Liver (tissue), 9 donors: ENCODE measurements around the gene FSCN2. TPM values are rescaled to one million over a fixed set of nuclear protein-coding genes. Genes with fewer than 3 reads are reported as not detected.

Experiments
- DNase-seq: peaks from one replicate; pipeline ENCODE4 v3.0.0-alpha.2; 2017; ENCODE audit warnings: low spot score
- H3K27ac ChIP-seq, 2 donors: one replicate each; pipeline ENCODE4 v1.7.0; 2013; ENCODE audit warnings: inconsistent platforms in 2 of 2, low read length in 2 of 2, control low read depth in 1 of 2, low read depth in 1 of 2, mild to moderate bottlenecking in 1 of 2
- H3K27me3 ChIP-seq, 4 donors: one replicate each; pipeline versions ENCODE4 v1.6.1 to v1.7.0; 2013; ENCODE audit warnings: low read length in 3 of 4, inconsistent platforms in 1 of 4, mild to moderate bottlenecking in 1 of 4, moderate library complexity in 1 of 4; ENCODE audit not compliant: control insufficient read depth in 4 of 4, insufficient read depth in 4 of 4
- H3K36me3 ChIP-seq, 4 donors: one replicate each; pipeline versions ENCODE4 v1.6.1 to v1.7.0; 2013; ENCODE audit warnings: low read length in 3 of 4, mild to moderate bottlenecking in 3 of 4, low read depth in 1 of 4, moderate library complexity in 1 of 4; ENCODE audit not compliant: control insufficient read depth in 4 of 4, insufficient read depth in 3 of 4
- H3K4me1 ChIP-seq, 4 donors: one replicate each; pipeline versions ENCODE4 v1.6.1 to v1.7.0; 2013; ENCODE audit warnings: low read length in 3 of 4, mild to moderate bottlenecking in 3 of 4, moderate library complexity in 1 of 4; ENCODE audit not compliant: control insufficient read depth in 4 of 4, insufficient read depth in 4 of 4
- H3K4me3 ChIP-seq, 3 donors: one replicate each; pipeline versions ENCODE4 v1.6.1 to v1.7.0; 2013; ENCODE audit warnings: low read length in 3 of 3, control low read depth in 1 of 3, low read depth in 1 of 3, mild to moderate bottlenecking in 1 of 3
- H3K9ac ChIP-seq, 2 donors: one replicate each; pipeline ENCODE4 v1.7.0; 2013; ENCODE audit warnings: low read length in 2 of 2, mild to moderate bottlenecking in 2 of 2, moderate library complexity in 2 of 2, control low read depth in 1 of 2, low read depth in 1 of 2
- H3K9me3 ChIP-seq, 4 donors: one replicate each; pipeline versions ENCODE4 v1.6.1 to v1.7.0; 2013; ENCODE audit warnings: low read length in 3 of 4; ENCODE audit not compliant: control insufficient read depth in 4 of 4
- EGR1 ChIP-seq, 2 donors: IDR thresholded peaks; 2 replicates each; pipeline ENCODE4 v1.6.1; 2016 to 2018; ENCODE audit warnings: antibody characterized with exemption in 2 of 2, low read depth in 2 of 2
- FOXA1 ChIP-seq: IDR thresholded peaks from 2 replicates; pipeline ENCODE4 v1.6.1; 2016; ENCODE audit warnings: antibody characterized with exemption
- FOXA2 ChIP-seq: IDR thresholded peaks from 2 replicates; pipeline ENCODE4 v1.6.1; 2016; ENCODE audit warnings: antibody characterized with exemption
- GABPA ChIP-seq, 2 donors: IDR thresholded peaks in 1 of 2; conservative IDR thresholded peaks in 1 of 2; 2 replicates each; pipeline ENCODE4 v1.6.1; 2016; ENCODE audit warnings: antibody characterized with exemption in 2 of 2, mild to moderate bottlenecking in 1 of 2, moderate library complexity in 1 of 2
- HNF4A ChIP-seq, 2 donors: conservative IDR thresholded peaks; 2 replicates each; pipeline ENCODE4 v1.6.1; 2016; ENCODE audit warnings: antibody characterized with exemption in 2 of 2, mild to moderate bottlenecking in 2 of 2
- HNF4G ChIP-seq: IDR thresholded peaks from 2 replicates; pipeline ENCODE4 v1.6.1; 2016; ENCODE audit warnings: antibody characterized with exemption
- JUND ChIP-seq, 2 donors: IDR thresholded peaks; 2 replicates each; pipeline ENCODE4 v1.6.1; 2016; ENCODE audit warnings: antibody characterized with exemption in 2 of 2
- NR2F2 ChIP-seq: IDR thresholded peaks from 2 replicates; pipeline ENCODE4 v1.6.1; 2016; ENCODE audit warnings: antibody characterized with exemption
- RAD21 ChIP-seq, 2 donors: IDR thresholded peaks; 2 replicates each; pipeline ENCODE4 v1.6.1; 2016; ENCODE audit warnings: antibody characterized with exemption in 2 of 2, mild to moderate bottlenecking in 2 of 2
- RXRA ChIP-seq, 2 donors: IDR thresholded peaks; 2 replicates each; pipeline ENCODE4 v1.6.1; 2017 to 2018; ENCODE audit warnings: antibody characterized with exemption in 2 of 2, mild to moderate bottlenecking in 1 of 2
- SP1 ChIP-seq: IDR thresholded peaks from 2 replicates; pipeline ENCODE4 v1.6.1; 2018; ENCODE audit warnings: antibody characterized with exemption, mild to moderate bottlenecking
- TAF1 ChIP-seq: conservative IDR thresholded peaks from 2 replicates; pipeline ENCODE4 v1.6.1; 2016; ENCODE audit warnings: antibody characterized with exemption, mild to moderate bottlenecking
- YY1 ChIP-seq: IDR thresholded peaks from 2 replicates; pipeline ENCODE4 v1.6.1; 2016; ENCODE audit warnings: antibody characterized with exemption, mild to moderate bottlenecking
- WGBS: extraction: QIAGEN DNeasy Blood & Tissue Kit; methylation state at CpG from one replicate; pipeline ENCODE4 v1.1.7; 2013; 5-methylcytosine and 5-hydroxymethylcytosine counted together
- polyA plus RNA-seq, 2 donors: library from polyadenylated mRNA; stranded (reverse) in 1 of 2; unstranded in 1 of 2; fragments of 200-250 nt in 1 of 2; fragments of >200 nt in 1 of 2; fragmentation: Nextera tagmentation in 1 of 2; extraction: Ambion mirVana in 1 of 2; gene quantifications; one replicate each; pipeline versions ENCODE4 v1.2.1 to v1.2.3, GENCODE V29; 2013 to 2015
- total RNA-seq, 2 donors: library from RNA; depleted of rRNA; stranded (reverse); fragments of >200 nt; gene quantifications; one replicate each; pipeline ENCODE4 v1.2.3, GENCODE V29; 2014
- TF ChIP-seq, protein P1 (sequence below): IDR thresholded peaks from 2 replicates; pipeline ENCODE4 v1.6.1; 2016; ENCODE audit warnings: antibody characterized with exemption
- TF ChIP-seq, protein P2 (sequence below): IDR thresholded peaks from 2 replicates; pipeline ENCODE4 v1.6.1; 2016; ENCODE audit warnings: antibody characterized with exemption, mild to moderate bottlenecking
- TF ChIP-seq, protein P3 (sequence below): IDR thresholded peaks from 2 replicates; pipeline ENCODE4 v1.6.1; 2016; ENCODE audit warnings: antibody characterized with exemption
- TF ChIP-seq, protein P4 (sequence below): fragments of 150-350 bp; IDR thresholded peaks from 2 replicates; pipeline ENCODE4 v1.5.1; 2017; ENCODE audit warnings: improper control_type of control experiment, low read depth, low read length; ENCODE audit not compliant: missing input control
- TF ChIP-seq, protein P5 (sequence below): IDR thresholded peaks from 2 replicates; pipeline ENCODE4 v1.6.1; 2016; ENCODE audit warnings: antibody characterized with exemption
- donor health status: healthy.
- donor health status: healthy.
- donor health status: healthy.
- donor health status: healthy.
- donor health status: healthy.

FSCN2 gene
- total and polyA plus RNA-seq, 4 donors, result 0.09 to 0.42 TPM; not detected in 2

DNA sequence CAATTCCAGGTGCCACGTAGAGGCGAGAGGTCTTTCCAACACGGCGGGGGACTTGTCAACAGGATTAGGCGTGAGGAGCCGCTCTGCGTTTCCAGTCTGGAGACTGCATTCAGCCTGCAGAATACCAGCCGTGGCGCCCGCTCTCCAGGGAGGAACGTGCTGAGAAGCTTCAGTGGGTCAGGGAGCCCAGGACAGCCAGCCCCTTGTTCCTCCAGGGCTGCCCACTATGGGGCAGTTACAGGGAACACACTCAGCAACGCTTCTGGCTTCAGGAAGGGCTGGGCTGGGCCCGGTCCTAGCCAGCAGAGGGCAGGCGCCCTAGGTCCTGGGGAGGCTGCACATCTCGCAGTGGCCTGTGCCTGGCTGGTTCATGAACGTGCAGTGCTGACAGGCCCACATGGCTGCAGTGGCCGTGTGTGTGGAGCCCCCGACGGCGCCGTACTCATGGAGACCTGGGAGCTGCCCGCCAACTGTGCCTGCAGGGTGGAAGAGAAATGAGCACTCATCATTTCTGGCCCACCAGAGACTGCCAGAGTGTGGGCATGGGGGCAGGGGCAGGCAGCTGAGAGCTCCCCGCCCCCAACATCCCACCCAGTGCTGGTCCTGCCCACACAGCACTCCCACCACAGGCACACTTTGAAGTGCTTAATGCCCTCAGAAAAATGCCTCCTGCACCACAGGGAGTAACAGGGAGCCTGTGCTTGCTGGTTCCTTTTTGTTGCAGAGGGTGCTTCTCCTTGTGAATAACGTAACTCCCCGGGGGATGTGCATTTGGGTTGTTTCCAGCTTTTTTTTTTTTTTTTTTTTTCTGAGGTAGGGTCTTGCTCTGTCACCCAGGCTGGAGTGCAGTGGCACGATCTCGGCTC lies 31.0 kb downstream of the FSCN2 start:
- Histone ChIP-seq H3K4me3 (no peak overlapping the region), H3K27me3 (no peaks in the 10 kb centered on the region), H3K36me3 (peaks cover 14 to 57% (median 24%) of the 10 kb centered on the region in 4 donors), H3K4me1 (peaks cover 0 to under 1% (median 0%) of the 10 kb centered on the region in 4 donors), H3K9me3 (no peaks in the 10 kb centered on the region), H3K27ac (no peak overlapping the region), H3K9ac (no peak overlapping the region)
- 83% methylated on average over 27 of the region's 27 CpGs for WGBS
- no peak for DNase-seq
- TF ChIP-seq HNF4A (conservative IDR thresholded peaks at IDR 0.05) (no peak), RXRA (IDR thresholded peaks at IDR 0.05) (no peak), EGR1 (IDR thresholded peaks at IDR 0.05; ENCODE audit: low read depth in 2 of 2) (no peak), FOXA1 (no peak), RAD21 (IDR thresholded peaks at IDR 0.05) (no peak), SP1 (no peak), JUND (IDR thresholded peaks at IDR 0.05) (no peak), FOXA2 (no peak), YY1 (no peak), HNF4G (no peak), GABPA (IDR thresholded peaks at IDR 0.05 in 1 of 2, conservative IDR thresholded peaks at IDR 0.05 in 1 of 2) (no peak), TAF1 (no peak), NR2F2 (no peak)
- TF ChIP-seq, protein P1, sequence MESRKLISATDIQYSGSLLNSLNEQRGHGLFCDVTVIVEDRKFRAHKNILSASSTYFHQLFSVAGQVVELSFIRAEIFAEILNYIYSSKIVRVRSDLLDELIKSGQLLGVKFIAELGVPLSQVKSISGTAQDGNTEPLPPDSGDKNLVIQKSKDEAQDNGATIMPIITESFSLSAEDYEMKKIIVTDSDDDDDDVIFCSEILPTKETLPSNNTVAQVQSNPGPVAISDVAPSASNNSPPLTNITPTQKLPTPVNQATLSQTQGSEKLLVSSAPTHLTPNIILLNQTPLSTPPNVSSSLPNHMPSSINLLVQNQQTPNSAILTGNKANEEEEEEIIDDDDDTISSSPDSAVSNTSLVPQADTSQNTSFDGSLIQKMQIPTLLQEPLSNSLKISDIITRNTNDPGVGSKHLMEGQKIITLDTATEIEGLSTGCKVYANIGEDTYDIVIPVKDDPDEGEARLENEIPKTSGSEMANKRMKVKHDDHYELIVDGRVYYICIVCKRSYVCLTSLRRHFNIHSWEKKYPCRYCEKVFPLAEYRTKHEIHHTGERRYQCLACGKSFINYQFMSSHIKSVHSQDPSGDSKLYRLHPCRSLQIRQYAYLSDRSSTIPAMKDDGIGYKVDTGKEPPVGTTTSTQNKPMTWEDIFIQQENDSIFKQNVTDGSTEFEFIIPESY, result no peak
- TF ChIP-seq, protein P2, sequence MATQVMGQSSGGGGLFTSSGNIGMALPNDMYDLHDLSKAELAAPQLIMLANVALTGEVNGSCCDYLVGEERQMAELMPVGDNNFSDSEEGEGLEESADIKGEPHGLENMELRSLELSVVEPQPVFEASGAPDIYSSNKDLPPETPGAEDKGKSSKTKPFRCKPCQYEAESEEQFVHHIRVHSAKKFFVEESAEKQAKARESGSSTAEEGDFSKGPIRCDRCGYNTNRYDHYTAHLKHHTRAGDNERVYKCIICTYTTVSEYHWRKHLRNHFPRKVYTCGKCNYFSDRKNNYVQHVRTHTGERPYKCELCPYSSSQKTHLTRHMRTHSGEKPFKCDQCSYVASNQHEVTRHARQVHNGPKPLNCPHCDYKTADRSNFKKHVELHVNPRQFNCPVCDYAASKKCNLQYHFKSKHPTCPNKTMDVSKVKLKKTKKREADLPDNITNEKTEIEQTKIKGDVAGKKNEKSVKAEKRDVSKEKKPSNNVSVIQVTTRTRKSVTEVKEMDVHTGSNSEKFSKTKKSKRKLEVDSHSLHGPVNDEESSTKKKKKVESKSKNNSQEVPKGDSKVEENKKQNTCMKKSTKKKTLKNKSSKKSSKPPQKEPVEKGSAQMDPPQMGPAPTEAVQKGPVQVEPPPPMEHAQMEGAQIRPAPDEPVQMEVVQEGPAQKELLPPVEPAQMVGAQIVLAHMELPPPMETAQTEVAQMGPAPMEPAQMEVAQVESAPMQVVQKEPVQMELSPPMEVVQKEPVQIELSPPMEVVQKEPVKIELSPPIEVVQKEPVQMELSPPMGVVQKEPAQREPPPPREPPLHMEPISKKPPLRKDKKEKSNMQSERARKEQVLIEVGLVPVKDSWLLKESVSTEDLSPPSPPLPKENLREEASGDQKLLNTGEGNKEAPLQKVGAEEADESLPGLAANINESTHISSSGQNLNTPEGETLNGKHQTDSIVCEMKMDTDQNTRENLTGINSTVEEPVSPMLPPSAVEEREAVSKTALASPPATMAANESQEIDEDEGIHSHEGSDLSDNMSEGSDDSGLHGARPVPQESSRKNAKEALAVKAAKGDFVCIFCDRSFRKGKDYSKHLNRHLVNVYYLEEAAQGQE, result no peak
- TF ChIP-seq, protein P3, sequence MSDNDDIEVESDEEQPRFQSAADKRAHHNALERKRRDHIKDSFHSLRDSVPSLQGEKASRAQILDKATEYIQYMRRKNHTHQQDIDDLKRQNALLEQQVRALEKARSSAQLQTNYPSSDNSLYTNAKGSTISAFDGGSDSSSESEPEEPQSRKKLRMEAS, result no peak
- TF ChIP-seq, protein P4, sequence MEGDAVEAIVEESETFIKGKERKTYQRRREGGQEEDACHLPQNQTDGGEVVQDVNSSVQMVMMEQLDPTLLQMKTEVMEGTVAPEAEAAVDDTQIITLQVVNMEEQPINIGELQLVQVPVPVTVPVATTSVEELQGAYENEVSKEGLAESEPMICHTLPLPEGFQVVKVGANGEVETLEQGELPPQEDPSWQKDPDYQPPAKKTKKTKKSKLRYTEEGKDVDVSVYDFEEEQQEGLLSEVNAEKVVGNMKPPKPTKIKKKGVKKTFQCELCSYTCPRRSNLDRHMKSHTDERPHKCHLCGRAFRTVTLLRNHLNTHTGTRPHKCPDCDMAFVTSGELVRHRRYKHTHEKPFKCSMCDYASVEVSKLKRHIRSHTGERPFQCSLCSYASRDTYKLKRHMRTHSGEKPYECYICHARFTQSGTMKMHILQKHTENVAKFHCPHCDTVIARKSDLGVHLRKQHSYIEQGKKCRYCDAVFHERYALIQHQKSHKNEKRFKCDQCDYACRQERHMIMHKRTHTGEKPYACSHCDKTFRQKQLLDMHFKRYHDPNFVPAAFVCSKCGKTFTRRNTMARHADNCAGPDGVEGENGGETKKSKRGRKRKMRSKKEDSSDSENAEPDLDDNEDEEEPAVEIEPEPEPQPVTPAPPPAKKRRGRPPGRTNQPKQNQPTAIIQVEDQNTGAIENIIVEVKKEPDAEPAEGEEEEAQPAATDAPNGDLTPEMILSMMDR, result no peak
- TF ChIP-seq, protein P5, sequence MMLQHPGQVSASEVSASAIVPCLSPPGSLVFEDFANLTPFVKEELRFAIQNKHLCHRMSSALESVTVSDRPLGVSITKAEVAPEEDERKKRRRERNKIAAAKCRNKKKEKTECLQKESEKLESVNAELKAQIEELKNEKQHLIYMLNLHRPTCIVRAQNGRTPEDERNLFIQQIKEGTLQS, result no peak
